Mesothelial cell of epicardium (in vitro differentiated cells): ENCODE measurements around the gene MPHOSPH6. TPM values are rescaled to one million over a fixed set of nuclear protein-coding genes. Genes with fewer than 3 reads are reported as not detected.

ENCODE experiments used
- DNase-seq, 2 experiments: peaks; one replicate each; pipeline ENCODE4 v3.0.0; 2021; ENCODE audit warnings: low spot score in 2 of 2; ENCODE audit not compliant: unreplicated experiment in 2 of 2
- H3K27ac Mint-ChIP-seq: 2 replicates; pipeline ENCODE4 v1.8.0; 2021; ENCODE audit warnings: mixed read lengths
- H3K27me3 Mint-ChIP-seq: 2 replicates; pipeline ENCODE4 v1.8.0; 2021; ENCODE audit warnings: low read depth, mixed read lengths
- H3K36me3 Mint-ChIP-seq: 2 replicates; pipeline ENCODE4 v1.8.0; 2021; ENCODE audit warnings: mixed read lengths
- H3K4me1 Mint-ChIP-seq: 2 replicates; pipeline ENCODE4 v1.8.0; 2021; ENCODE audit warnings: mixed read lengths
- H3K4me3 Mint-ChIP-seq: 2 replicates; pipeline ENCODE4 v1.8.0; 2021; ENCODE audit warnings: mild to moderate bottlenecking, moderate library complexity, mixed read lengths
- H3K9me3 Mint-ChIP-seq: 2 replicates; pipeline ENCODE4 v1.8.0; 2021; ENCODE audit warnings: mixed read lengths
- total RNA-seq: library from RNA; stranded (reverse); gene quantifications from 3 replicates; pipeline ENCODE4 v1.2.1, GENCODE V29; 2021
- TF ChIP-seq, protein P1 (sequence below): fragments of 200-600 bp; sonication (generic); IDR thresholded peaks from one replicate; pipeline ENCODE4 v1.5.0; 2021; ENCODE audit warnings: antibody characterized with exemption; ENCODE audit not compliant: unreplicated experiment

Gene MPHOSPH6
- total RNA-seq, 1 donor from 2014 or later, result 34.8 TPM

DNA sequence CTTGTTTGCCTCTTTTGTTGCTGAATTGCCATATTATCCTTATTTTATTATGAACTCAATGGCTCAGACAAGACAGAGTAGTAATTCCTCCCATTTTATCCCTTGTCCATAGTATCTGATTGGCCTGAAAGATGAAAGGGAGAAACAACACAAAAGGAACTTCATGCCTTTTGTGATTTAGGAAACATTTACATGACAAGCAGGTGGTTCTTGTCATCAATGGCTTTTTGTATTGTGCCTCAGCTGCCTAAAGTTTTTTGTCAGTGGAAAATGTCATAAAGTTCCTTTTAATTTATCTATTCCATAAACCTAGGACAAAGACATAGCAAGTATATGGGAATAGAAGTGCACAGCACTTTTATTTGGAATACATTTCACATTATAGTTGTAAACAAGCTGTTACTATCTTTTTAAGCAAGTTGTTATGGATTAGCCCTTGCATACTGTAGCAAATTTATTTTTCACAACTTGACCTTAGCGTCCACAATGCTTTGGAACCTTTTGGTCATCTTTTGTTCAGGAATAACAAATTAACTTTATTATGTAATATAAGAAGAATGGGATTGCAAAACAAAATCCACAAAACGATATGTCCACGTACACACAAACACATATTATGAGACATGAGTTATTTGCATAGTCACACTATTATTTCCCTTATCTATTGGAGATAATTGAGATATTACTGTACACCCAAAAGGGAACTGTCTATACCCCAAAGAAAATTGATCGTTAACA lies 12.4 kb upstream of the MPHOSPH6 start:
- TF ChIP-seq, protein P1, sequence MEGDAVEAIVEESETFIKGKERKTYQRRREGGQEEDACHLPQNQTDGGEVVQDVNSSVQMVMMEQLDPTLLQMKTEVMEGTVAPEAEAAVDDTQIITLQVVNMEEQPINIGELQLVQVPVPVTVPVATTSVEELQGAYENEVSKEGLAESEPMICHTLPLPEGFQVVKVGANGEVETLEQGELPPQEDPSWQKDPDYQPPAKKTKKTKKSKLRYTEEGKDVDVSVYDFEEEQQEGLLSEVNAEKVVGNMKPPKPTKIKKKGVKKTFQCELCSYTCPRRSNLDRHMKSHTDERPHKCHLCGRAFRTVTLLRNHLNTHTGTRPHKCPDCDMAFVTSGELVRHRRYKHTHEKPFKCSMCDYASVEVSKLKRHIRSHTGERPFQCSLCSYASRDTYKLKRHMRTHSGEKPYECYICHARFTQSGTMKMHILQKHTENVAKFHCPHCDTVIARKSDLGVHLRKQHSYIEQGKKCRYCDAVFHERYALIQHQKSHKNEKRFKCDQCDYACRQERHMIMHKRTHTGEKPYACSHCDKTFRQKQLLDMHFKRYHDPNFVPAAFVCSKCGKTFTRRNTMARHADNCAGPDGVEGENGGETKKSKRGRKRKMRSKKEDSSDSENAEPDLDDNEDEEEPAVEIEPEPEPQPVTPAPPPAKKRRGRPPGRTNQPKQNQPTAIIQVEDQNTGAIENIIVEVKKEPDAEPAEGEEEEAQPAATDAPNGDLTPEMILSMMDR, result no peak
- Mint-ChIP-seq H3K4me3 (no peak overlapping the region), H3K27me3 (peaks cover 43% of the 10 kb centered on the region), H3K4me1 (no peaks in the 10 kb centered on the region), H3K27ac (no peak overlapping the region), H3K9me3 (no peaks in the 10 kb centered on the region), H3K36me3 (no peaks in the 10 kb centered on the region)
- no peak for DNase-seq

DNA sequence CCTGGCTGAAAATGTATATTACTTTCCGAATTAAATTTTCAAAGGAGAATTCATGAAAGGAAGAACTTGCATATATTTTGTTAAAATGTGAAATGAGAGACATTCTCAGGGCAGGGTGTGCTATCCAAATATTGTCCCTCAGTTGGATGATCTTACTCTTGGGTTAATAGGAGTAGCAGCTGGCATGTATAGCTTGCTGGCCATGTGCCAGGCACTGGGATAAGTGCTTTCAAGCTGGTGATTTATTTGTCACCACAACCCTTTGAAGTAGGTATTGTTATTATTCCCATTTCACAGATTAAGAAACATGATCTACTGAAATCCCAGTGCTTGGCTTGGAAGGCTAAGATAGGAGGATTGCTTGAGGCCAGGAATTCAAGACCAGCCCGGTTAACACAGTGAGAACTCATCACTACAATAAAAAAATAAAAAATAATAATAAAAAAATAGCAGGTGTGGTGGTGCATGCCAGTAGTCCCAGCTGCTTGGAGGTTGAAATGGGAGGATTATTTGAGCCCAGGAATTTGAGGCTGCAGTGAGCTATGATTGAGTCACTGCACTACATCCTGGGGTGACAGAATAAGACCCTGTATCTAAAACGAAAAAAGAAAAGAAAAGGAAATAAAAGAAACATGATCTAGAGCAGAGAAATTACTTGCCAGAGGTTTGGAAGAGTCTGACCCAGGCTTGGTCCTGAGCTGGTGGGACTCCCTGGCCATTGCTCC lies 11.6 kb upstream of the MPHOSPH6 start:
- DNase-seq, result no peak
- H3K27me3 Mint-ChIP-seq, result peaks cover 44% of the 10 kb centered on the region
- no peaks in the 10 kb centered on the region for H3K36me3 Mint-ChIP-seq
- no peaks in the 10 kb centered on the region for H3K4me1 Mint-ChIP-seq
- H3K4me3 Mint-ChIP-seq, result no peak overlapping the region
- H3K27ac Mint-ChIP-seq, result no peak overlapping the region
- no peaks in the 10 kb centered on the region for H3K9me3 Mint-ChIP-seq
- TF ChIP-seq, protein P1, result no peak

DNA sequence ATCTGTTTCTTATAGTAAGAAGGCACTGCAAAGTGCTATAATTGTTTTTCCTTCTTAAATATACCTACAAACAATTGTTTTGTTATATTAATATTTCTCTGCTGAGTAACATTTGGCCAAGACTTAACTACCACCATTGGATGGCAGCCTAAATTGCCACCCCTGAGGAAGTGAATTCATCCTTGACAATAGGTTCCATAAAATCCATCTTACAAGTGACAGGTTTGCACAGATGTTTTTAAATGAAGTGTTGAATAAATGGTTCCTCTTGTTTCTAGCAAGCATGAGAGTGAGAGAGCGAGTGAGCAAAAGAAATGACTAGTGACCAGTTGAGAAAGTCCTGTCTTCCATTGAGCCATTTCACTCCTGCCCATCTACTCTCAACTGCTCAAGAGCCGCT lies 8.3 kb upstream of the MPHOSPH6 start:
- H3K4me1 Mint-ChIP-seq, result no peaks in the 10 kb centered on the region
- DNase-seq, result no peak
- no peak overlapping the region for H3K4me3 Mint-ChIP-seq
- H3K27ac Mint-ChIP-seq, result no peak overlapping the region
- peaks cover 63% of the 10 kb centered on the region for H3K27me3 Mint-ChIP-seq
- H3K36me3 Mint-ChIP-seq, result no peaks in the 10 kb centered on the region
- TF ChIP-seq, protein P1, result no peak
- H3K9me3 Mint-ChIP-seq, result no peaks in the 10 kb centered on the region

DNA sequence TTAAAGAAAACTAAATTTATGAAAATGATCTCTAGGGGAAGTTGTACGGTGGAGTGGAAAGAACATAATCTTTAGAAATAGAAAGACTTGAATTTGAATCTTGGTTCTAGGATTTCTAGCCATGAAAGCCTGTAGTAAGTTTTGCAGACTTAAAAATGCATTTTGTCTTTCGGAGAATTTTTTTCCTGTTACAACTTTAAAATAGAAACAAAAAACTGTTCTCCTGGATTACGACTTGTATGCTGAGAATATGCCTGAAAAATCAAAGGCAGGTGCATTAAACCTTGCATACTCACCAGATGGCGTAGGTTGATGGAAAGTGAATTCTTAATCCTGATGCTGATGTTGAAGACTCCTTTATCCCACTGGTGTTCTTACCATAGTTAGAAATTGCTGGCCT lies 7.5 kb upstream of the MPHOSPH6 start:
- Mint-ChIP-seq H3K27me3 (peaks cover 70% of the 10 kb centered on the region), H3K27ac (no peak overlapping the region), H3K4me1 (no peaks in the 10 kb centered on the region), H3K9me3 (no peaks in the 10 kb centered on the region), H3K36me3 (no peaks in the 10 kb centered on the region), H3K4me3 (no peak overlapping the region)
- TF ChIP-seq, protein P1, result no peak
- no peak for DNase-seq

DNA sequence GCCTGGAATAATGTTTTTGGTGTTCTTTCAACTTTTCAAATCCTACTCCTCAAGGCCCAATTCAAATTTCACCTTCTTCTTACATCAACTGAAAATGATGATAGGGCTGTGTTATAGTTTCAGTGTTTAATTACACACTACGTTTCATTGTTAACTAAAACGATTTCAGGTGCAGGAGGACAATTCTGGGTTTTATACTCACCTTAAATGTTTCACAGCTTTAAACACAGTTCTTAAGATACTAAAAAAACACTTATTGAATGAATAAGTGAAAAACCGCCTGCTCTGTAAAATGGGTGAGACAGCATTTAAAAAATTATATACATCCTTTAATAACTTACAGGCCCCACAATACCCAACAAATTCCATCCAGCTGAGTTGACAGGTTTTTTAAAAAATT lies 6.2 kb upstream of the MPHOSPH6 start:
- Mint-ChIP-seq H3K27ac (no peak overlapping the region), H3K4me1 (no peaks in the 10 kb centered on the region)

More for the DNA sequence above, 6.2 kb upstream of the MPHOSPH6 start:
- Mint-ChIP-seq H3K4me3 (no peak overlapping the region), H3K36me3 (no peaks in the 10 kb centered on the region), H3K27me3 (peaks cover 79% of the 10 kb centered on the region), H3K9me3 (no peaks in the 10 kb centered on the region)
- no peak for DNase-seq
- TF ChIP-seq, protein P1, result no peak
